GM19193 (cell line): ENCODE measurements around the gene ARSB.

Source experiments
- POLR2A ChIP-seq: IDR thresholded peaks from 4 replicates; pipeline ENCODE4 v1.6.1; 2011; ENCODE audit not compliant: insufficient read depth, insufficient read length; ENCODE audit errors: extremely low read depth

The ARSB gene

DNA sequence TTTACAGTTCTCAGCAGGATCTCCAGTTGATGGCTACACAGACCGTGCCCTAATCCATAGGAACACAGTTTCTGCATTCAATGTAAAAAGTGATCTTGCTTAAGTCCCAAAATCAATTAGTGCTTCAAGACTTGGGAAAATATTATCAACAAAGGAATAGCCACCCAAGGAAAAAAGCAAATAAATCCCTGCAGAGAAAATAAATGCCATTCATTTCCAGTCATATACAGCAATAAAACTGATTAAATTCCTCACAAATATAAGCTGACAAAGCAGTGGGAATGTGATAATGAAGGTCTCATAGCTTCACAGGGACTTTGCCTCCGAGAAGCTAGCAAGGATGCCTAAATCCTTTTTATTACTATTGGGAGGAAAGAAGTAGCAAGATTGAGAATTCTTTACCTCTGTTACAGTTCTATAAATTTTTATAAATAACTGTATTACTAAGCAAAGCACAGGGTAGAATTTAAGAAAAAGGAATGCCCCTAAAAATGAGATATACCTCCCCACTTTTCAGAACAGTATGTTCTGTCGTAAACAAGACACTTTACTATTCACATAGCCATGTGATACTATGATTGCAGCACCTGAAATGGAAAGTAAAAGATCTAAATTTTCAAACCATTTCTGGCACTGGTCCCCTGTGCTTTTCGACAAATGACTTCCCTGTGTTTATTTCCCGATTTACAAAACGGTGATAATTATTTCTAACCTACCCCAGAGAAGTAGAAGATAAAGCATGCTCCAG is 59.8 kb downstream of the ARSB start:
- TF ChIP-seq POLR2A, result no peak

DNA sequence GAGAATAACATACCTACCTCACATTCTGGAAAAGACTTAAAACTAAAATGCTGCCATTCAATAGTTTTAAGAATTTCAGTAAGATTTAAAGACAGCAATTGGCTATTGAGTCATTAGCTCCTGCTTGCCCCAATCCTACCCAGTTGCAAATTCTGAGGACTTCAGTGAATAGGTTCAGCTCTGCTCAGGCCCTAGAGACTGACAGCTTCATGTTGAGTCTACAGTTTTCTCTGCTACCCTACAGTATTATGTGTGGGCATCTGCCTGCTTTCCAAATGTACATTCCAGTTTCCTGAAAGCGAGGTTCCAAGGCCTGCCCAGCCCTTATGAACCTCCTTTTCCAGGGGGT is 61.5 kb downstream of the ARSB start:
- TF ChIP-seq POLR2A, result no peak

DNA sequence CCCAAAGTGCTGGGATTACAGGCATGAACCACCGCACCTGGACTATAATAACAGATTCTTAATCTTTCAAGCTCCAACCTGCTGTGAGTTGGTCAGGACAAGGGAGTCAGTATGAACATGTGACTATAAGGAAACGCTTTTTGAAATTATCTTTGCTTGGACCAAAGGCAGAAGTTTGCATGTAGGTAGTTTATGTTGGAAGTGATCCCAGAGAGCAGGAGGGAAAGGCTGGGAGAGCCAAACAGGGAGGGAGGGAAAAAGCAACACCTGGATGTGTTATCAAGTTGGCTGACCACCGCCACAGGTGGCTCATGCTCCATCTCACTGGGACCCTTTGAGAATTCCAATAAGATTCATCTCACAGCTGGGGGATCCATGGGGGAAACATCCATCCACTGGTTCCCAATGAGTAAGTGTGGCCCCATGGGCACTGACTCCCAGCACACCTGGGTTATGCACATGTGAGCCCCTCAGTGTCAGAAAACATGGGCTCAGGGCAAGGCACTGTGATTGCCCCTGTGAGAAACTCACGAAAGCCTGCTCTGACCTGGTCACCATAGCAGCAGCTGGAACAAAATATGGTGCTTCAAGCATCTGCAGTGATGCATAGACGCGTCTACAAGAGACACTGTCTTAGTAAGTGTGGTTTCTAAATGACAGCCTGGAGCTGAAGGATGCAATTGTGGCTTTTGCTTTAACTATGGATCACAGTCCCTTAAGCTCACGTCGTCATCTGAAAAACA is 62.1 kb downstream of the ARSB start:
- TF ChIP-seq POLR2A, result no peak

DNA sequence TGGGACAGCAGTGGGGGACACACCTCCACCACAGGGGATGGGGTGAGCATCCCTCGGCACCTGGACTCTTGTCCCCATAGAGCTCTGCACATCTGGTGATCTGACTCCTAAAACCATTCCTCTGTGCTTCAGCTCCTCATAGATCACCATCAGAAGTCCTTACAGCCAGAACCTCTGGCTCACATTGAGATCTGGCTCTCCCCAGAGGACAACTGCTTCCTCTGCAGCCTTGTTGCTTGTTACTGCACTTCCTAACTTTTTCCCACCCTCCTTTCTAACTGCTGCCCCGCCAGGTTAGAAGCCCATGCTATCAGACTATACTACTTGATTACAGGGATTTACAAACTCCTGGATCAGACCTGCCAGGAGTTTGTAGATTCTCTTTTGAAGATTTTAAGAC is 64.5 kb downstream of the ARSB start:
- no peak for TF ChIP-seq POLR2A

- TF ChIP-seq POLR2A, result no peak
Measured at GRCh38 chr5:78919796-78920195, 65.3 kb downstream of the ARSB start.

DNA sequence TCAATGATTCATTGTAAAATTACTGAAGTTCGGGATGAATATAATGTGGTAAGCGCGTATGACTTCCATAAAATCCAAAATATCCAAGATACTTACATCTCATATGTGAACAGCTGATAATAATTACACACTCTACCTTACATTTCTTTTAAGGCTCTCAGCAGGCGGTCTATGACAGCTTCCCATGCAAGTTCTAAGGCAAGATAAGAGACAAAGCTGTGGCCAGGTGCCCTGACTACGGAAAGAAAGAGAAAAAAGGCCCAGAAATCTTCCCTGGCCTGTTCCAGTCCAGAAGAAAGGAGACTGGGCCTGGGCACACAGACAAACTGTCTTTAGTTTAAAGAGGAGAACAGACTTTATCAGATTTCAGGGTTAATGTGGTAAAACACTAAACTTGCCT is 69.1 kb downstream of the ARSB start:
- no peak for TF ChIP-seq POLR2A

GRCh38 chr5:78915170-78915569 is 69.9 kb downstream of the ARSB start:
- TF ChIP-seq POLR2A, result no peak

DNA sequence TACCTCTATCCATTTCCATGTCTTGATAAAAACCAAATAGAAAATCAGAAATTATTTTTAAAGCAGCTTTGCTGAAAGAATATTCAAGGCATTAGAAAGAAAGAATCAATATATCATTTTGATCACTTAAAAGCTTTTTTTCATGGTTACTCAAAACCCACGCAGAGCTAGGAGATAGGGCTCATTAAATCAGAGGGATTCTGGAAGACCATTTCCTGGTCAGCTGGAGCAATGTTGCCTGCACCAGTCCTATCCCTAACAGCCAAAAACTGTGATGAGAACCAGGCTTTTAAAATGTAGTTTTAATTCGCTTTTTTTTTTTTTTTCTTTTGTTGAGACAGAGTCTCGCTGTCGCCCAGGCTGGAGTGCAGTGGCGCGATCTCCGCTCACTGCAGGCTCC is 72.3 kb downstream of the ARSB start:
- TF ChIP-seq POLR2A, result no peak

DNA sequence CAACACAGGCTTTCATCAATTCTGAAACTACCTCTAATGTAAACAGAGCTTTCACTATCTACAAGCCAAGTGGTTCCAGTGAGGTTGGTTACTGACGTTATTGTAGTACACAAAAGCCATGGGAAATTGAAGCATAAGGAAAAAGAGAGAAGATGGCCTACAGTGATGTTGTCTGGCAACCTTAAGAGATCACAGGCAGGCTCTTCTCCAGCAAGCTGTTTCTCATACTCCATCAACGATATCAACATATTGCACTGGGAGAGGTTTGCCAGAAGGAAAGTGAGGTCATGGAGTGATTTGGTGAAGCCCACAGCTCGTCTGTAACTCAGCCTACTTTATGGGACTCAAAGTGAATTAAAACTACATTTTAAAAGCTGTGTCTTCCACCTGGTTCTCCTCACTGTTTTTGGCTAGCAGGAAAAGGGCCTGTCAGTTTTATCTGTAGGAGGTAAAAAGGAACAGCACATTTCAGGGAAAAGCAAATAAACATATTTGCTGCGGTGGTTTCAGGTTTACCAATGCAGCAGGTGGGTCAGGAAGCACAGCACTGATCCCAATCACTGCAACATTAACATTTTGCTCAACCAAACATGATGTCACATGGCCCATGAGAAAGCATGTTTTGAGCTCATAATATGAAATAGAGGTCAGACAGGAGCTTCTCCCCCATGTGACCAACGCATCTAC is 72.9 kb downstream of the ARSB start:
- no peak for TF ChIP-seq POLR2A

DNA sequence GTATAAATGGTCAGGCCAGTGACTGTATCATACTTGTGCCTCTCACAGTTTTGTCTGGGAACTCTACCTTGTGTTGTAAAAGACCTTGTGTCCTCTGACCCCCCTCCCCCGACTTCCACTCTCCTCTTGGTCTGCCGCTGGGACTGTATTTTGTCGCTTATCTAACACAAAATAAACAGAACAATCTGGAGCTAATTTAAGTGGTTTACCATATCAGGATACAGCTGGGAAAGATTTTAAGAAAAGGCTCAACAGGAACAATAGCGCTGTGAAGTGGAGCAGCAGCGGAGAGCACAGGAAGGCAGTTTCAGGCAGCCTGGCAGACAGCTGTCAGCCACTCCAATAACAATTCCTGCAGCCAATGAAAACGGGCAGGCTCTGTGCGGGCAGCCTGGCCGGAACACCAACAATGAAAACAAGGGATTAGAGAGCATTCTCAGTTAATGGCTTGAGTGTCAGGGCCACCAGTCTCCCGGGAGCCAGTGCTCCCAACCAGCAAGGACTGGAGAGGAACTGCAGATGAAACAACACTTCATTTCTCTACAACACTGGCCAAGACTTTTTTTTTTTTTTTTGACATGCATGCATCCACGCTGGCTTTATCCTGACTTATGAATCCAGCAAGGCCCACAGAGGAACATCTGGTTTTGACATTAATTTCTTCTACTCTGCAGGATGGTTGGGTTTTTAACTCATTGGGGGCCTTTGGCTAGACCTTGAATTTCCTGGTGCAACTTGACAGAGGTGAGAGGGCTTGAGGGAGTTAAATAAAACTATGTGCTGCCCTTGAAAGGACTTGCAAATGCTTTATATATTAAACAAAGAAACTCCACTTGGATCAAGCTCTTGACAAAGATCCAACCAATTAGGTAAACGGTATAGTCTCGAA is 76.7 kb downstream of the ARSB start:
- TF ChIP-seq POLR2A, result no peak

DNA sequence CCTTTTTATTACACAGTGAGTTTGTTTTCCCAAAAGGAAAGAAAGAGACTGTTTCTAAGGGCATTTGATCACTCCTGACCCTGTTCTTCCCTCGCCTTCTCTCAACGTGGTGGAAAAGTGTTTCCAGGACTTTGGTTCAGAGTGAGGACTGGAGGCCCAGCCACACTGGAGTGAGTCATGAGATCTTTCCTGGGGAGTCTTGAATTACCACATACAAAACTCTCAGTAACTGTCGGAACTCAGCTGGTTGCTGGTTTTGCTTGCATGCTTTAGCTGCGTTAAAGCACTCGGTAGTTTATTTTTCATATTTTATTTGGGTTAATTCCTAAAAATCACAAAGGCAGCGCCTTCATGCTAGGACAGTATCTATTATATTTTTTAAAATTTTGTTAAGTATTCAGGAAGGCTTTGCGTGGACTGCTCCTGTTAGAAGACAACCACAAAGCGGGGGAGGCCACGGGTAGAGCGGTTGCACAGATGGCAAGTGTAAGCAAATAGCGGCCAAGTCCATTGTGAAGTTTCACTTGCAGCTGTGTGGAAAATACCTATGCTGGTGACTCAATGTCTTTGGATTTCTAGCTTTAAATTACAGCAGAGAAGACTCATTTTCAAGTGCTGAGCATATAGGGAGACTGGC is 77.7 kb downstream of the ARSB start:
- TF ChIP-seq POLR2A, result no peak

GRCh38 chr5:78905084-78905938 is 79.8 kb downstream of the ARSB start:
- no peak for TF ChIP-seq POLR2A

GRCh38 chr5:78903861-78904260 is 81.2 kb downstream of the ARSB start:
- no peak for TF ChIP-seq POLR2A
